Skeletal muscle cell (primary cell): ENCODE results near the gene TEAD1.

ENCODE experiments used
- DNase-seq: peaks from one replicate; pipeline ENCODE4 v3.0.0-alpha.2; 2010; ENCODE audit warnings: low read depth
- H3K4me3 ChIP-seq: 2 replicates; pipeline ENCODE4 v1.5.1; 2011; ENCODE audit warnings: low read depth, mild to moderate bottlenecking, control low read depth, low read length, moderate library complexity

Gene TEAD1

GRCh38 chr11:12683874-12684273 is 9.7 kb downstream of the TEAD1 start:
- no peak for DNase-seq

GRCh38 chr11:12684315-12684714 is 10.1 kb downstream of the TEAD1 start:
- no peak for DNase-seq
- no peak overlapping the region for H3K4me3 ChIP-seq

More at GRCh38 chr11:12683874-12684273, 9.7 kb downstream of the TEAD1 start:
- H3K4me3 ChIP-seq, result no peak overlapping the region

GRCh38 chr11:12684816-12685215 is 10.6 kb downstream of the TEAD1 start:
- no peak overlapping the region for H3K4me3 ChIP-seq
- no peak for DNase-seq

DNA sequence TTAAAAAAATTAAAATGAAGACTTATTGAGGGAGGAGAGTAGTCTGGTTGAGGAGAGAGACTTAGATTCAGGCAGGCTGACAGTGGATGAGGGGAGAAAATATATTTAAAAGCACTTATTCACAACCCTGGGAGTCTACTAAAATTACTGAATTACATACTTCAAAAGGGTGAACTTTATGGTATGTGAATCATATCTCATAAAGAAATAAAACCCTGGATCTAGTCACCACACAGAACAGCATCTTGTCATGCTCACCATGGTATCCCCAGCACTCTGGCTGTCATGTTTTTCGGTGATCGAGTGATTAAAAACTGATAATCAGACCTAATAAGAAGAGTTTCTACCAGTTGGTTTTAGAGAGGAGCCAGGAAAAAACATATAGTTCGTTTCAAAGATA is 11.0 kb downstream of the TEAD1 start:
- DNase-seq, result no peak
- no peak overlapping the region for H3K4me3 ChIP-seq

GRCh38 chr11:12686246-12687060 is 12.2 kb downstream of the TEAD1 start:
- H3K4me3 ChIP-seq, result no peak overlapping the region
- DNase-seq, result no peak

GRCh38 chr11:12687216-12687623 is 13.0 kb downstream of the TEAD1 start:
- DNase-seq, result no peak
- H3K4me3 ChIP-seq, result no peak overlapping the region

- no peak for DNase-seq
- H3K4me3 ChIP-seq, result no peak overlapping the region
Observed at GRCh38 chr11:12687740-12688139, 13.5 kb downstream of the TEAD1 start.

DNA sequence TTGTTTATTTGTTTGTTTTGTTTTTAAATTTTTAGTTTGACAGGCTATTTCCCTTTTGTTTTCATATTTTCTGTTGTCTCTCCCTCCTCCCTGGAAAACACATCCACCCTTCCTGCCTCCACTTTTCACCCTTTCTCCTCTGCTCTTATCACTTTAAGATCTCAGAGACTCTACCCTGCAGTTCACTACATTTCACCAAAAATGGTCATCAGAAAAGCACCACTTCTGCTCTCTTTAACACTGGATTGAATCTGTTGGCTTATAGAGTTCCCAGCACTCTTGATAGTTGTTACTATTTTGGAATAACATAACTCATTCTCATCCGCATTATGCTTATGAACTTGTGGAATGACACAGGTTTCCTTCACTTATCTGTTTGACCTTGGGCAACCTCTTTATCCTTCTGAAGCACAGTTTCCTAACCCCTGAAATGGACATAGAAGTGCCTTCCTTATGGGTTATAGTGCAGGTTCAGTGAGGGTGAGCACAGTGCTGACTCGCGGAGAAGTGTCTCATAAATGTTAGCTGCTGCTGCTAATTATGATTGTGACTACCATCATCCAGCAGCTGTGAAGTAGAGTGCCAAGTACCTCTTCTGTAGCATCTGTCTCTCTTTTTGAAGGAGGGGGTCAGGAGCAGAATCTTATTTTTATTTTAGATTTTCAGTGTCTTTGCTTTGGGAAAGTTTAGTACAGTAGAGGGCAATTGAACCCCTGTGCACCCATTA is 15.0 kb downstream of the TEAD1 start:
- no peak for DNase-seq

GRCh38 chr11:12690663-12691062 is 16.4 kb downstream of the TEAD1 start:
- H3K4me3 ChIP-seq, result no peak overlapping the region
- no peak for DNase-seq

More for the DNA sequence above, 15.0 kb downstream of the TEAD1 start:
- H3K4me3 ChIP-seq, result no peak overlapping the region

DNA sequence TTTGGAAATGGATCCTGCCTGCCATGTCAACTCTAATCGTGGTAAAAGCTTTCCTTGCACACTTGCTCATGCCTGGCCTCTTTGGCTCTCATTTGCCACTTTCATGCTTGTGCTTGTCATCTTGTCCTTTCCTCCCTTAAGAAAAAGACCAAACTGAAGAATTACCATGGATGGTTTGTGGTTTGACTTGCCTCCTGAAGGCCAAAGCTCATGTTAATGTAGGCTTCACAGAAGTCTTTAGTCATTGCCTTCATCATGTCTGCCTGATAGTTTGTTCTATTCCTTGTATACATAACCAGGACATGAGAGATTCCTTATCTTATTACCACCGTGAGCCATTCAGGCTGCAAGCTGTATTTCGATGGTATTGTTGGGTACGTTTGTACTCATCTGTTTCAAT is 17.3 kb downstream of the TEAD1 start:
- no peak for DNase-seq
- H3K4me3 ChIP-seq, result no peak overlapping the region

DNA sequence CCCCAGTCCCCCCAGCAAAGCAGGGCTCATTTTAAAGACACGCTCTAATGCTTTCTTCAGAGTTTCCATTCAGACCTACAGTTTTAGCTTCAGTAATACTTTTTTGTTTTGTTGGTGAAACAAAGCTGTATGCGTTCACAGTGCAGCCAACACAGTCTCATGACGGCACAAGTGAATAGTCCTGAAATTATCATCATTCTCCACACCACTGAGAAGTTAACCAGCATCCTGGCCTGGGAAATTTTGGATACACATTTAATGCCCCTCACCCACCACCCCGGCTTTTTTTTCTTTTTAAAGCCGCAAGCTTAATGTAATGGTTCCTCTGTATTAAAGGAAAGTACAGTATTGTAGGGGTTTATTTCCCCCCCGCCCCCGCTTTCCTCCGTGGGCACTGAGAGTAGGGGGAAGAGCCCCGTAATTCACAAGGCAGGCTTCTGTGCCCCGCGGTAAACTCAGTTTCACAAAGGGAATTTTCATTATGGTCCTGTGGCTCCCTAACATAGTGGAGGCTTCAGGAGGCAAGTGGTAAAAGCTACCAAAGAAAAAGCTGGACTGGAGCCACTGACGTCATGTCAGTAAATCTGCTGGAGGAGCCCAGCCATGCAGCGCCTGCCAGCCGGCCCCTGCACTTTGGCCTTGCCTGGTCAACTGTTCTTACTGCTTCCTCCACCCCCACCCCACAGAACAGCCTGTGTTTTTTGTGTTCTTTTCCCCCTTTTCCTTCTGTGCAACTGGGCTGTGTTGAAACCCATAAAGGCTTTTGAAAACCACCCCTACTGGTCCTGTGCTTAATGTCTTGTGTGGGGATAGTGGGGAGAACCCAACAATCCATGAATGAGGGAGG is 18.2 kb downstream of the TEAD1 start:
- H3K4me3 ChIP-seq, result peak overlapping the region; percentile 28
- peak; percentile 97 for DNase-seq

DNA sequence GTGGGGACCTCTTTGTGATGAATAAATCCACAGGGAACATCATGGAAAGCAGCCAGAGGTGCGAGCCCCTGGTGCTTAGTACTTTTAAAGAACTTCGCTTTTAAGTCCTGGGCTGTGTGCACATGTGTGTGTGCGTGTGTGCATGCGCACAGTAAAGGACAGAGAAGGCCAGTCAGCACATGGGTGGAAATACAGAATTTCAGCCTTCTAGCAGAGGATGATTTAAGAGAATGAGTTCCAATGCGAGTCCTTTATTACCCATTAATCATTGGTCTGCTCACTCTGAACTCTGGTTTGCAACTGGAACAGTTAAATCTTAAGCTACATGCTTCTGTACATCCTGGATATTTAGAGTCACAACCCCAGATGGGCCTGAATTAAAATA is 18.9 kb downstream of the TEAD1 start:
- peak overlapping the region; percentile 28 for H3K4me3 ChIP-seq
- DNase-seq, result no peak

DNA sequence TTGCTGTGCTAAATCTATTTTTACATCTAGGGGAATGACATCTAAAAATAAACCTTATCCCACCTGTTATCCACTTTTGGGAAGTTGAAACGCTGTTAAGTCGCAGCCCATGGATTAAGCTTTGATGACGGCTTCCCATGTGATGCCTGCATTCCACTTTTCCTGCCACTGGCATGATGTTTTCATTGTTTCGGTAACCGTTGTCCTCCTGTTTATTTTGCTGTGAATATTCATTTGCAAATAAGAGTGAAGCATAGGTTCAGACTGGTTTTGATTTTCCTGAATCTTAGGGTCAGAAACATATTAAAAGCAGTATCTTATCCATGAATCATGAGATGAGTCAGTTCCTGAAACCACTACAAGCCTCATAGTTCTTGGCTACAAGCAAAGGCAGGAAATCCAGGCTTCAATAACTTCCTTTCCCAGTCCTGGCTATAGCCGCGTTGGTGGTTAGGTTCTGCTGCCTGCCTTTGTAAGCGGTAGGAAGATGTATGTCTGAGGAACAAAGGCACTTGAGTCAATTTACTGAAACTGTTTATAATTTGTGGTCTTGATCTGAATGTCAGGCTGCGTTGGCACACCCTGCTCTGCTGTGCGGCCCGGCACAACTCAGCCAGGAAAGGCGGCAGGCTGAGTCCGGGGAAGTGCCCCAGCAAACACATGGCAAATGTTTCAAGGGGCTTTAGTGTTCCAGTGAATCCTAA is 19.4 kb downstream of the TEAD1 start:
- DNase-seq, result peak; percentile 96
- peak overlapping the region; percentile 28 for H3K4me3 ChIP-seq

GRCh38 chr11:12694183-12694531 is 19.9 kb downstream of the TEAD1 start:
- peak overlapping the region; percentile 23 for H3K4me3 ChIP-seq

GRCh38 chr11:12695221-12695794 is 21.1 kb downstream of the TEAD1 start:
- DNase-seq, result no peak
- H3K4me3 ChIP-seq, result no peak overlapping the region

More at GRCh38 chr11:12694183-12694531, 19.9 kb downstream of the TEAD1 start:
- no peak for DNase-seq

- no peak overlapping the region for H3K4me3 ChIP-seq
- no peak for DNase-seq
Observed at GRCh38 chr11:12695873-12696272, 21.7 kb downstream of the TEAD1 start.

- H3K4me3 ChIP-seq, result no peak overlapping the region
- no peak for DNase-seq
Observed at GRCh38 chr11:12696911-12697581, 22.8 kb downstream of the TEAD1 start.

- no peak for DNase-seq
- H3K4me3 ChIP-seq, result no peak overlapping the region
Observed at GRCh38 chr11:12698048-12698447, 23.8 kb downstream of the TEAD1 start.
